Spleen (tissue), 11 donors: ENCODE data around the gene ITGBL1. TPM values are rescaled to one million over a fixed set of nuclear protein-coding genes. Genes with fewer than 3 reads are reported as not detected.

Source experiments
- DNase-seq: peaks from one replicate; pipeline ENCODE4 v3.0.0-alpha.2; 2020
- H3K27ac ChIP-seq, 8 donors: fragments of 200-600 bp; sonication (generic) in 7 of 8; 1 replicate in 4 of 8; 2 replicates in 4 of 8; pipeline versions ENCODE4 v1.5.0 to v1.8.0; 2016 to 2021; ENCODE audit warnings: inconsistent platforms in 4 of 8, mild to moderate bottlenecking in 4 of 8, moderate library complexity in 1 of 8
- H3K27me3 ChIP-seq, 7 donors: fragments of 200-600 bp; sonication (generic) in 6 of 7; replicated peaks in 1 of 7; 1 replicate in 4 of 7; 2 replicates in 3 of 7; pipeline versions ENCODE4 v1.5.0 to v1.8.0; 2016 to 2021; ENCODE audit warnings: inconsistent platforms in 3 of 7, mild to moderate bottlenecking in 1 of 7
- H3K36me3 ChIP-seq, 6 donors: fragments of 200-600 bp; sonication (generic) in 5 of 6; 1 replicate in 4 of 6; 2 replicates in 2 of 6; pipeline versions ENCODE4 v1.5.0 to v1.8.0; 2016 to 2021; ENCODE audit warnings: inconsistent platforms in 2 of 6
- H3K4me1 ChIP-seq, 6 donors: fragments of 200-600 bp; sonication (generic) in 5 of 6; 1 replicate in 3 of 6; 2 replicates in 3 of 6; pipeline versions ENCODE4 v1.5.0 to v1.8.0; 2016 to 2021; ENCODE audit warnings: inconsistent platforms in 3 of 6
- H3K4me3 ChIP-seq, 8 donors: fragments of 200-600 bp; sonication (generic) in 7 of 8; 1 replicate in 4 of 8; 2 replicates in 4 of 8; pipeline versions ENCODE4 v1.5.0 to v1.8.0; 2016 to 2021; ENCODE audit warnings: inconsistent platforms in 4 of 8, mild to moderate bottlenecking in 4 of 8, moderate library complexity in 2 of 8
- H3K9me3 ChIP-seq, 8 donors: fragments of 200-600 bp; sonication (generic) in 7 of 8; 1 replicate in 4 of 8; 2 replicates in 4 of 8; pipeline versions ENCODE4 v1.5.0 to v1.8.0; 2016 to 2021; ENCODE audit warnings: inconsistent platforms in 4 of 8
- CTCF ChIP-seq, 11 experiments: fragments of 200-600 bp in 7 of 11; fragments of 450-650 bp in 4 of 11; sonication (generic) in 4 of 11; IDR thresholded peaks in 8 of 11; conservative IDR thresholded peaks in 3 of 11; 1 replicate in 7 of 11; 2 replicates in 4 of 11; pipeline versions ENCODE4 v1.4.0 to v1.8.0; 2016 to 2021; ENCODE audit warnings: antibody characterized with exemption in 11 of 11, inconsistent platforms in 4 of 11, mild to moderate bottlenecking in 1 of 11
- POLR2A ChIP-seq, 3 donors: fragments of 450-650 bp; IDR thresholded peaks; one replicate each; pipeline ENCODE4 v1.5.1; 2017; ENCODE audit warnings: antibody characterized with exemption in 3 of 3, mild to moderate bottlenecking in 1 of 3
- POLR2AphosphoS5 ChIP-seq, 3 donors: sonication (generic); formaldehyde crosslinking; IDR thresholded peaks; one replicate each; pipeline ENCODE4 v1.5.1; 2017; ENCODE audit warnings: antibody characterized with exemption in 3 of 3
- WGBS, 5 donors: extraction: QIAGEN DNeasy Blood & Tissue Kit in 3 of 5; methylation state at CpG; one replicate each; pipeline versions ENCODE4 v1.1.5 to v1.1.7; 2013 to 2018; 5-methylcytosine and 5-hydroxymethylcytosine counted together
- intact Hi-C: fragments of 100-400 bp; cut with DNase I; formaldehyde crosslinking; loops from one replicate; pipeline ENCODE4 v1.15.0; 2023; ENCODE audit warnings: low total_unique reads
- polyA plus RNA-seq, 3 donors: library from polyadenylated mRNA; stranded (reverse); fragments of 200-250 nt; gene quantifications; one replicate each; pipeline ENCODE4 v1.2.1, GENCODE V29; 2013
- total RNA-seq, 7 donors: library from RNA; depleted of rRNA in 3 of 7; stranded (reverse); fragments of >200 nt in 3 of 7; fragmentation: NEBNext Ultra II Directional in 4 of 7; extraction: Animal tissue kit (Norgen Biotek cat#: 25700) in 4 of 7; gene quantifications; one replicate each; pipeline versions ENCODE4 v1.1.0 to v1.2.1, GENCODE V29; 2016 to 2021
- donor health status: healthy with polysubstance abuse.
- donor health status: DM: no; HTN: no; CAD: no; lungs with moderate emphysema.
- donor health status: DM: no; HTN: no; CAD: no.
- donor health status: Bipolar disorder and iron deficiency.
- donor health status: healthy.
- donor health status: DM: no; HTN: no; CAD: no.
- donor health status: DM: yes; HTN: yes; CAD: no.

ITGBL1 gene
- total and polyA plus RNA-seq, 10 donors, result 0.48 to 1.6 (median 0.97) TPM; not detected in 1

- H3K9me3 ChIP-seq, result peaks cover 0 to 7% (median 0%) of the 10 kb centered on the region in 8 donors
- no peak for DNase-seq
- no peak overlapping the region for H3K27ac ChIP-seq
- 81 to 96% (median 88%) methylated on average over 4 of the region's 4 CpGs for WGBS, 5 donors
- H3K27me3 ChIP-seq, result no peaks in the 10 kb centered on the region
- no peak for TF ChIP-seq POLR2AphosphoS5 (IDR thresholded peaks at IDR 0.05)
- TF ChIP-seq POLR2A (IDR thresholded peaks at IDR 0.05), result no peak
- no peak for TF ChIP-seq CTCF (IDR thresholded peaks at IDR 0.05 in 8 of 11, conservative IDR thresholded peaks at IDR 0.05 in 3 of 11)
- intact Hi-C loops, result no loop called here
- no peaks in the 10 kb centered on the region for H3K36me3 ChIP-seq
- no peaks in the 10 kb centered on the region for H3K4me1 ChIP-seq
- no peak overlapping the region for H3K4me3 ChIP-seq
Measured at GRCh38 chr13:101596803-101597202, 144.3 kb downstream of the ITGBL1 start.

- H3K4me1 ChIP-seq, result no peaks in the 10 kb centered on the region
- no peak overlapping the region for H3K27ac ChIP-seq
- DNase-seq, result no peak
- no peak for TF ChIP-seq POLR2AphosphoS5 (IDR thresholded peaks at IDR 0.05)
- TF ChIP-seq POLR2A (IDR thresholded peaks at IDR 0.05), result no peak
- no peak for TF ChIP-seq CTCF (IDR thresholded peaks at IDR 0.05 in 8 of 11, conservative IDR thresholded peaks at IDR 0.05 in 3 of 11)
- H3K36me3 ChIP-seq, result no peaks in the 10 kb centered on the region
- no peak overlapping the region for H3K4me3 ChIP-seq
- H3K9me3 ChIP-seq, result no peaks in the 10 kb centered on the region
- H3K27me3 ChIP-seq, result peaks cover 0 to 6% (median 0%) of the 10 kb centered on the region in 7 donors
- intact Hi-C loops, result no loop called here
- WGBS, 5 donors, result 77 to 96% (median 85%) methylated on average over 5 of the region's 5 CpGs
Measured at GRCh38 chr13:101611491-101612475, 159.3 kb downstream of the ITGBL1 start.

GRCh38 chr13:101612735-101613134 lies 160.3 kb downstream of the ITGBL1 start:
- Histone ChIP-seq H3K9me3 (no peaks in the 10 kb centered on the region), H3K27me3 (peaks cover 0 to 6% (median 0%) of the 10 kb centered on the region in 7 donors), H3K27ac (no peak overlapping the region), H3K36me3 (no peaks in the 10 kb centered on the region), H3K4me3 (no peak overlapping the region), H3K4me1 (no peaks in the 10 kb centered on the region)
- intact Hi-C loops, result no loop called here
- TF ChIP-seq CTCF (IDR thresholded peaks at IDR 0.05 in 8 of 11, conservative IDR thresholded peaks at IDR 0.05 in 3 of 11) (no peak), POLR2A (IDR thresholded peaks at IDR 0.05) (no peak), POLR2AphosphoS5 (IDR thresholded peaks at IDR 0.05) (no peak)
- DNase-seq, result no peak
- WGBS, 5 donors, result 46 to 63% (median 59%) methylated on average over 7 of the region's 7 CpGs

- Histone ChIP-seq H3K36me3 (no peaks in the 10 kb centered on the region), H3K4me3 (no peak overlapping the region), H3K27ac (no peak overlapping the region), H3K27me3 (peaks cover 0 to 6% (median 0%) of the 10 kb centered on the region in 7 donors), H3K9me3 (no peaks in the 10 kb centered on the region), H3K4me1 (no peaks in the 10 kb centered on the region)
- no peak for DNase-seq
- TF ChIP-seq POLR2AphosphoS5 (IDR thresholded peaks at IDR 0.05) (no peak), CTCF (IDR thresholded peaks at IDR 0.05 in 8 of 11, conservative IDR thresholded peaks at IDR 0.05 in 3 of 11) (no peak), POLR2A (IDR thresholded peaks at IDR 0.05) (no peak)
- WGBS, 5 donors, result 84 to 89% (median 88%) methylated on average over 8 of the region's 8 CpGs
- intact Hi-C loops, result no loop called here
Measured at GRCh38 chr13:101614491-101614890, 162.0 kb downstream of the ITGBL1 start.
